Stimulated activated naive CD8-positive, alpha-beta T cell treated with anti-CD3 and anti-CD28 coated beads, Interleukin-15, amount 100 ng/mL, for 72 hours (primary cell): Measurements from ENCODE around the gene CHAT.

Experiments used
- ATAC-seq: fragments of 150-1000 bp; cut with Tn5 transposase; 2 replicates; pipeline ENCODE4 v1.10.0; 2021; ENCODE audit warnings: mild to moderate bottlenecking, moderate library complexity
- DNase-seq, 2 donors: peaks; one replicate each; pipeline ENCODE4 v3.0.0; 2021 to 2022
- H3K27ac Mint-ChIP-seq, 2 donors: one replicate each; pipeline ENCODE4 v1.8.0; 2022; ENCODE audit warnings: mild to moderate bottlenecking in 2 of 2, mixed read lengths in 2 of 2, moderate library complexity in 2 of 2
- H3K27me3 Mint-ChIP-seq: one replicate; pipeline ENCODE4 v1.8.0; 2022; ENCODE audit warnings: mixed read lengths
- H3K4me1 Mint-ChIP-seq: one replicate; pipeline ENCODE4 v1.8.0; 2022; ENCODE audit warnings: mild to moderate bottlenecking, mixed read lengths
- H3K4me3 Mint-ChIP-seq, 2 donors: one replicate each; pipeline ENCODE4 v1.8.0; 2022; ENCODE audit warnings: mild to moderate bottlenecking in 2 of 2, mixed read lengths in 2 of 2, moderate library complexity in 1 of 2
- H3K9me3 Mint-ChIP-seq, 2 donors: one replicate each; pipeline ENCODE4 v1.8.0; 2022; ENCODE audit warnings: mixed read lengths in 2 of 2

The CHAT gene

GRCh38 chr10:49593998-49594397, 19.8 kb upstream of the CHAT start:
- DNase-seq (no peak), ATAC-seq (no peak)
- Mint-ChIP-seq H3K27ac (no peak overlapping the region), H3K4me3 (no peak overlapping the region), H3K4me1 (peaks cover 7% of the 10 kb centered on the region), H3K9me3 (peaks cover 0 to 14% of the 10 kb centered on the region in 2 donors), H3K27me3 (peaks cover 56% of the 10 kb centered on the region)

GRCh38 chr10:49594594-49594993, 19.2 kb upstream of the CHAT start:
- peaks cover 7% of the 10 kb centered on the region for H3K4me1 Mint-ChIP-seq
- DNase-seq (no peak), ATAC-seq (no peak)

DNA sequence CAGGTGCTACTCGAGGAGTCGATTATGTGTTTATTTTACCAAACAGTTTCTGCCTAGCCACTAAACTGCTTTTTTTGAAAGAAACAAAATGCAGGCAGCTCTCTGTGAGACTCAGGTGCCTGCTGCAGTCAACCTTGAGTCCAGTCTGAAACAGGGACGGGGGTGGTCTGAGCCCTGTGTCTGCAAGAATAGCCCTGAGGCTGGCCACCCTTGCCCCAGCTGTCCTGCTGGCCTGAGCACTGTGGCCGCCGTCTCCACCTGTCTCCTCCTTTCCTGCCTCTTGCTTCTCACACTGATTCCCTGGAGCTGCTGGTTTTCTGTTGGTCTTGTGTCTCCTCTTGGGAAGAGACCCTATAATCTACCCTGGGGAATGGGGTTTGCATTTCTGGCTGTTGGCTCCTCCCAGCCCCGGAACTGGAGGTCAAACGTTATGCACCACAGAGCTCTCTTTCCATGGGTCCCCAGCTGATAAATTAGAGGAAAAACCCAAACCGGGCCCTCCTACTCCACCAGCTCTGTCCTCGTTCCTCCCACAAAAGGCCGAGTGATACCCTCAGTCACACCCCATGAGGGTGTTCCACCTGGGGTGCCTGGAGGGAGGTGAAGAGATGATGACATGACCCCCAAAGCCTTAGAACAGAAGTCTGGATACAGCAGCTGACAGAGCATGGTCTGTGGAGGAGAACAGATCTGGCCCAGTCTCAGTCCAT, 18.7 kb upstream of the CHAT start:
- DNase-seq (no peak), ATAC-seq (no peak)
- no peak overlapping the region for H3K27ac Mint-ChIP-seq
- peaks cover 0 to 2% of the 10 kb centered on the region in 2 donors for H3K9me3 Mint-ChIP-seq
- no peak overlapping the region for H3K4me3 Mint-ChIP-seq
- peaks cover 47% of the 10 kb centered on the region for H3K27me3 Mint-ChIP-seq
- peaks cover 7% of the 10 kb centered on the region for H3K4me1 Mint-ChIP-seq

More at GRCh38 chr10:49594594-49594993, 19.2 kb upstream of the CHAT start:
- peaks cover 51% of the 10 kb centered on the region for H3K27me3 Mint-ChIP-seq
- peaks cover 0 to 8% of the 10 kb centered on the region in 2 donors for H3K9me3 Mint-ChIP-seq
- no peak overlapping the region for H3K27ac Mint-ChIP-seq
- no peak overlapping the region for H3K4me3 Mint-ChIP-seq

GRCh38 chr10:49595713-49596492, 17.9 kb upstream of the CHAT start:
- no peak for ATAC-seq
- DNase-seq = no peak
- peaks cover 7% of the 10 kb centered on the region for H3K4me1 Mint-ChIP-seq
- peaks cover 47% of the 10 kb centered on the region for H3K27me3 Mint-ChIP-seq
- no peak overlapping the region for H3K4me3 Mint-ChIP-seq
- H3K9me3 Mint-ChIP-seq = no peaks in the 10 kb centered on the region
- peak overlapping the region in 1 of 2 donors; percentile 38 for H3K27ac Mint-ChIP-seq

- no peak overlapping the region for H3K4me3 Mint-ChIP-seq
- no peaks in the 10 kb centered on the region for H3K9me3 Mint-ChIP-seq
- peaks cover 48% of the 10 kb centered on the region for H3K27me3 Mint-ChIP-seq
- H3K27ac Mint-ChIP-seq = peak overlapping the region in 1 of 2 donors; percentile 38
- no peak for DNase-seq
- ATAC-seq = no peak
- H3K4me1 Mint-ChIP-seq = peaks cover 7% of the 10 kb centered on the region
Observed at GRCh38 chr10:49596493-49596809, 17.4 kb upstream of the CHAT start.

- no peak overlapping the region for H3K27ac Mint-ChIP-seq
- DNase-seq (no peak), ATAC-seq (no peak)
- H3K27me3 Mint-ChIP-seq = peaks cover 48% of the 10 kb centered on the region
- no peak overlapping the region for H3K4me3 Mint-ChIP-seq
- peaks cover 7% of the 10 kb centered on the region for H3K4me1 Mint-ChIP-seq
- H3K9me3 Mint-ChIP-seq = no peaks in the 10 kb centered on the region
Observed at GRCh38 chr10:49596836-49597235, 17.0 kb upstream of the CHAT start.

- H3K9me3 Mint-ChIP-seq = no peaks in the 10 kb centered on the region
- peaks cover 7% of the 10 kb centered on the region for H3K4me1 Mint-ChIP-seq
- H3K27ac Mint-ChIP-seq = no peak overlapping the region
- DNase-seq (no peak), ATAC-seq (no peak)
- H3K27me3 Mint-ChIP-seq = peaks cover 47% of the 10 kb centered on the region
- no peak overlapping the region for H3K4me3 Mint-ChIP-seq
Observed at GRCh38 chr10:49597426-49598163, 16.2 kb upstream of the CHAT start.

DNA sequence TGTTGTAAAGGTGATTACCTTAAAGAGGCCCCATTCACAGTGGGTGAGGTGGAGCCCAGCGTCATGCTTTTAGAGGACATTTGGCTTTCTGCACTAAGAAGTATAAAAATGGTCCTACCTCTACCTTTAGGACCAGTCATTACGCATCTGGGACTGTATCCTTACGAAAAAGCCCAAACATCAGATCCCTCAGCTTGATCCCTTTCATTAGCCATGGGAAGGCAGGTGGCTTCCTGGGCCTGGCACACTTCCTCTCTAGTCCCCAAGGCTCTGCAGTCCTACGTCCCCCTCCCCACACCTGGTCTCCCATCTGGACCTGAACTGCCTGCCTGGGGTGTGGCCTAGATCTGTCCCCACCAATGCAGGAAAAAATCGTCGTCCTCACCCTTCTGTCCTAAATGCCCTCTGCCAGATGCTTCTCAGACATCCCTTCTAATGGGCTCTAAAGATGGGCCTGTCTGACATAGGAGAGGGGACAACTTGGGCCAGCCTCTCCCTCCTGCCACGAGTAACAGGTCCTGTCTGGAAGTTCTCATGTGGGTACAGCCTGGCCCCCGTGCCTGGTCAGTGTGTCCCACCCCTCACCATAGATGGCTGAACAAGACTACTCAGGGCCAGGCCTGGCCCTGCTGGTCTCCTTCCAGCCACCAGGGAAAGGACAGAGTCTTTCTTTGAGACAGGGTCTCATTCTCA, 15.5 kb upstream of the CHAT start:
- no peak for ATAC-seq
- no peak overlapping the region for H3K27ac Mint-ChIP-seq

DNA sequence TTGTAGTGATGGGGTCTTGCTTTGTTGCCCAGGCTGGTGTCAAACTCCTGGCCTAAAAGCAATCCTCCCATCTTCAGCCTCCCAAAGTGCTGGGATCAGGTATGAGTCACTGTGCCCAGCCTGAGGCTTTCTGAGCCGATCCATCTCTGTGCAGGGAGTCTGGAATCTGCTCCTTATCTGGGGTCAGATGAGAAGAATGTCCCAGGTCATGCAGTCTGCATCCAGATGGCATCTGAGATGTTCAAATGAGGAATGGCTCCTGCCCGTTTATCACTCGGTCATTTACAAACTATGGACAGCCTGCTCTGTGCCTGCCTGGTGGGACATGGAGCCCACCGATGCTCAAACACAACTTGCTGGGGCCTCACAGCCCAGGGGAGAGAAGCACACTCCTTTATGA, 14.9 kb upstream of the CHAT start:
- no peaks in the 10 kb centered on the region for H3K4me1 Mint-ChIP-seq
- H3K27me3 Mint-ChIP-seq = peaks cover 47% of the 10 kb centered on the region

More for the DNA sequence above, 15.5 kb upstream of the CHAT start:
- DNase-seq = no peak
- Mint-ChIP-seq H3K4me3 (no peak overlapping the region), H3K4me1 (peaks cover 1% of the 10 kb centered on the region), H3K27me3 (peaks cover 47% of the 10 kb centered on the region), H3K9me3 (no peaks in the 10 kb centered on the region)

DNA sequence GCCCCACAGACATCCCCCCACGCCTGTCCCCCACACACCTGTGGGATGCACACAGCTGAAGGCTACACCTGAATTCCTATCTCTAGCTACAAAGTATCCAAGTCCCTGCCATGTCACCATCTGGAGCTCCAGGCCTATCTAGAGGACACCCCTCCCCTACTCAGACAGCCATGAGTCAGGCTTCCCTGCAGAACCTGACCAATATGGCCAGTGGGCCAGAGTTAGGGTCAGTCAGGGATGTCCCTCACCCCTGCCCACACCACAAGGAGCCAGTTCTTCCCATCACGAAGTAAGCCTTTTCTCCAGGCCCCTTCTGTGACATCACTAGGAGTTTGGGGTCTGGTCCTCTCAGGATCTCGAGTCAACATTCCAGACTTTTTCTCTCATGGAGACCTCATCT, 14.3 kb upstream of the CHAT start:
- Mint-ChIP-seq H3K27ac (no peak overlapping the region), H3K27me3 (peaks cover 51% of the 10 kb centered on the region), H3K4me1 (no peaks in the 10 kb centered on the region), H3K4me3 (no peak overlapping the region), H3K9me3 (no peaks in the 10 kb centered on the region)
- ATAC-seq (no peak), DNase-seq (no peak)

More for the DNA sequence above, 14.9 kb upstream of the CHAT start:
- DNase-seq = no peak
- Mint-ChIP-seq H3K4me3 (no peak overlapping the region), H3K9me3 (no peaks in the 10 kb centered on the region), H3K27ac (no peak overlapping the region)
- no peak for ATAC-seq

DNA sequence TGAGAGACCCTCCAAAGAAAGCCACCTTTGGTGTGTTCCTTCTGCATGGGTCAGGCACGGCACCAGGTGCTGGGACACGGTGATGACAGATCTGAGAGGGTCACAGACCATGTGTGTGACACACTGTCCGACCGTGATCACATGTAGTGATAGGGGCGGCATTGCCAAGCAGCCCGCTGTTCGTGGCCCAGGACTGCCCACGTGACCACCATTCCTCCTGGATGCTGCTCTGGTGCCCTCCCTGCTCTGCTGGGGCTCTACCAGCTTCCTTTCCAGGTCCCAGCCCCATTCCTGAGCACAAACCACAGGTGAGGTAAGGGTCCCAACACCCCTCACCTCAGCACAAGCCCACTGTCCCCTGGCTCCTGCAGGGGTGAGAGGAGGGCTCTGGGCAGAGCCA, 13.8 kb upstream of the CHAT start:
- Mint-ChIP-seq H3K9me3 (no peaks in the 10 kb centered on the region), H3K4me3 (no peak overlapping the region), H3K27me3 (peaks cover 55% of the 10 kb centered on the region), H3K27ac (no peak overlapping the region), H3K4me1 (no peaks in the 10 kb centered on the region)
- DNase-seq = no peak
- no peak for ATAC-seq

DNA sequence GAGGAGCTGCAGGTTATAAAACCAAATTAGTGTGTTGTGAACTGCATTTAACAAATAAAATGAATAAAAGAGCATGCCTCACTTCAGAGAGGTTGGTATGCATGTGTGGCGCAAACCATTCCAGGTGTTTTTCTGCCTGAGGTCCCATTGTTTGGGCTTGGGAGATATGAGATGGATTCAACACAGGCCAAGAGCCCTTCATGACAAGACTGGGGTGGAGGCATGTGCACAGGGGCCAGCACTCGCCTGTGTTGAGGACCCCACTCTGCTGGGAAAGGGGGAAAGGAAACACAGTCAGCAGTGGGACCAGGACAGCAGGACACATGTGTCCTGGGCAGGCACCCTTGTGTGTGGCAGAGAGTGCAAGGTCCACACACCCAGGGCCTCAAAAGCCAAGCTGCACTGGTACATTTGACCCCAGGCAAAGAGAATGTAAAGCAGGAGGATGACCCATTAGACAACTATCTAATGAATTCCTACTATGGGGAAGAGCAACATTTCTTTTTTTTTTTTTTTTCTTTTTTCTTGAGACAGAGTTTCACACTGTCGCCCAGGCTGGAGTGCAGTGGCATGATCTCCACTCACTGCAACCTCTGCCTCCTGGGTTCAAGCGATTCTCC, 12.9 kb upstream of the CHAT start:
- peaks cover 57% of the 10 kb centered on the region for H3K27me3 Mint-ChIP-seq

GRCh38 chr10:49601857-49602256, 12.0 kb upstream of the CHAT start:
- DNase-seq = no peak
- no peaks in the 10 kb centered on the region for H3K9me3 Mint-ChIP-seq
- H3K4me3 Mint-ChIP-seq = no peak overlapping the region
- H3K27ac Mint-ChIP-seq = peak overlapping the region in 1 of 2 donors; percentile 72
- H3K4me1 Mint-ChIP-seq = peaks cover 4% of the 10 kb centered on the region
- no peak for ATAC-seq
- H3K27me3 Mint-ChIP-seq = peaks cover 66% of the 10 kb centered on the region

More for the DNA sequence above, 12.9 kb upstream of the CHAT start:
- Mint-ChIP-seq H3K4me3 (no peak overlapping the region), H3K27ac (no peak overlapping the region), H3K4me1 (no peaks in the 10 kb centered on the region), H3K9me3 (no peaks in the 10 kb centered on the region)
- DNase-seq (no peak), ATAC-seq (no peak)

DNA sequence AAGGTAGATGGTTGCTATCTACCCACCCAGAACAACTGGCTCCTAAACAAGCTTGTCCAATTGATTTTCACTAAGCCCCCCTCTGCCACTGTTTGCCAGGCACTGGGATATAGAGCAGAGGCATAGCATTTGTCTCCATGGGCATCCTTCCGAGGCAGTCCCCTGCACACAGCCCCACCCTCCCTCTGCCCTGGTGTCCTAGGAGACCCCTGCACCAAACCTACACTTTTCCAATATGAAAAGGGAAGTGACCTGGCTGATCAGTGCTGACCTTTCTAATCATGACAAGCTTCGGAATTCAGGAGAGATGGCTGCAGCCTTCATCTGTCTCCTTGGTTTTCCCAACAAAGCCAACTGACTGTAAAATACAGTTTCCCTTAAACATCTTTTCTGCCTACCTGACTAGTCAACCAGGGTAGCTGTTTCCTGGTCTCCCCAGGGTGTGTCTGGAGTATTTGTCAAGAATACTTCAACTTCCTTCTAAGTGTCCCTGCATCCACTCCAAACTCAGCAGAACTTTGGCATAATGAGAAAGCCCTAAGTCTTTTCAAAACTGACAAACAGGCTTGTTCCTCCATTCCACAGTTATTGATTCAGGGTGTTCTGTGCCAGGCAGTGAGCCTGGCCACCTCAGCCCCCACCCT, 11.3 kb upstream of the CHAT start:
- no peak for ATAC-seq
- H3K4me3 Mint-ChIP-seq = no peak overlapping the region
- peaks cover 73% of the 10 kb centered on the region for H3K27me3 Mint-ChIP-seq
- no peak for DNase-seq
- H3K9me3 Mint-ChIP-seq = no peaks in the 10 kb centered on the region
- H3K4me1 Mint-ChIP-seq = peaks cover 10% of the 10 kb centered on the region
- no peak overlapping the region for H3K27ac Mint-ChIP-seq
